Endothelial cell of umbilical vein (primary cell): ENCODE measurements around the gene MFRP. TPM values are rescaled to one million over a fixed set of nuclear protein-coding genes. Genes with fewer than 3 reads are reported as not detected.

Source experiments
- BruUV-seq: library from RNA; stranded (reverse); fragments of 400-500 nt; replicated peaks from 2 replicates; lab custom pipeline; 2021; lab: Mats Ljungman, UMichigan
- CTCF ChIA-PET: fragments of 300-600, 350-600 bp; sonication (Branson Sonifier 250); formaldehyde crosslinking; loops from one replicate; lab custom pipeline; 2021; ENCODE audit warnings: antibody characterized with exemption, inconsistent platforms; lab: Charles Lee
- POLR2A ChIA-PET: fragments of 300-600, 350-600 bp; sonication (Branson Sonifier 250); formaldehyde crosslinking; loops from one replicate; lab custom pipeline; 2021; ENCODE audit warnings: antibody characterized with exemption, inconsistent platforms; lab: Charles Lee
- DNase-seq: peaks from one replicate; pipeline ENCODE4 v3.0.0-alpha.2; 2011; ENCODE audit warnings: low read depth, low spot score
- FAIRE-seq: peaks from 2 replicates; lab custom pipeline; 2011; peaks lifted over from hg19 to GRCh38; lab: Jason Lieb, UNC
- H2AFZ ChIP-seq: 2 replicates; pipeline ENCODE4 v1.6.0; 2012; ENCODE audit warnings: low read depth, low read length, control low read depth, inconsistent platforms
- H3K27ac ChIP-seq: 2 replicates; pipeline ENCODE4 v1.5.1; 2011; ENCODE audit warnings: low read depth, mild to moderate bottlenecking, control low read depth, low read length, moderate library complexity; ENCODE audit not compliant: insufficient read depth
- H3K27me3 ChIP-seq, 2 experiments: 2 replicates each; pipeline versions ENCODE4 v1.6.0 to v1.6.1; 2011; ENCODE audit warnings: low read length in 2 of 2, mixed read lengths in 1 of 2; ENCODE audit not compliant: control insufficient read depth in 2 of 2, insufficient read depth in 2 of 2
- H3K36me3 ChIP-seq, 2 experiments: 2 replicates in 1 of 2; 3 replicates in 1 of 2; pipeline ENCODE4 v1.5.1; 2011; ENCODE audit warnings: low read length in 2 of 2, mild to moderate bottlenecking in 1 of 2, moderate library complexity in 1 of 2; ENCODE audit not compliant: control insufficient read depth in 2 of 2, insufficient read depth in 2 of 2; ENCODE audit errors: extremely low read depth in 1 of 2
- H3K4me1 ChIP-seq: 3 replicates; pipeline ENCODE4 v1.5.1; 2011; ENCODE audit warnings: mild to moderate bottlenecking, low read length; ENCODE audit not compliant: control insufficient read depth, insufficient read depth; ENCODE audit errors: extremely low read depth
- H3K4me2 ChIP-seq: 2 replicates; pipeline ENCODE4 v1.6.1; 2011; ENCODE audit warnings: low read length, control low read depth, mixed read lengths; ENCODE audit not compliant: insufficient read depth
- H3K4me3 ChIP-seq, 3 experiments: fragments of 200-600 bp in 1 of 3; sonication (generic), shearing (Covaris generic) in 1 of 3; replicated peaks in 1 of 3; 2 replicates each; pipeline ENCODE4 v1.5.1; 2011 to 2016; ENCODE audit warnings: control low read depth in 3 of 3, low read length in 3 of 3, mild to moderate bottlenecking in 2 of 3, inconsistent platforms in 1 of 3, low read depth in 1 of 3, moderate library complexity in 1 of 3; ENCODE audit not compliant: insufficient read depth in 1 of 3
- H3K79me2 ChIP-seq: 2 replicates; pipeline ENCODE4 v1.6.0; 2012; ENCODE audit warnings: low read length, inconsistent platforms; ENCODE audit not compliant: control insufficient read depth, insufficient read depth
- H3K9ac ChIP-seq: replicated peaks from 2 replicates; pipeline ENCODE3; 2011; ENCODE audit warnings: low read length, control low read depth; ENCODE audit not compliant: insufficient read depth; ENCODE audit errors: extremely low read depth
- H3K9me1 ChIP-seq: replicated peaks from 3 replicates; pipeline ENCODE4 v1.6.0; 2011; ENCODE audit warnings: mild to moderate bottlenecking, low read length; ENCODE audit not compliant: control insufficient read depth, insufficient read depth; ENCODE audit errors: extremely low read depth
- H3K9me3 ChIP-seq: replicated peaks from 2 replicates; pipeline ENCODE4 v1.5.1; 2012; ENCODE audit warnings: low read length, inconsistent platforms; ENCODE audit not compliant: control insufficient read depth, insufficient read depth
- H4K20me1 ChIP-seq: replicated peaks from 2 replicates; pipeline ENCODE3; 2011; ENCODE audit warnings: mild to moderate bottlenecking, low read length; ENCODE audit not compliant: control insufficient read depth, insufficient read depth; ENCODE audit errors: extremely low read depth
- CTCF ChIP-seq, 2 donors: IDR thresholded peaks; 1 replicate in 1 of 2; 2 replicates in 1 of 2; pipeline ENCODE4 v1.5.1; 2011; ENCODE audit warnings: low read length in 2 of 2, mild to moderate bottlenecking in 2 of 2, moderate library complexity in 2 of 2, control low read depth in 1 of 2, inconsistent platforms in 1 of 2, low read depth in 1 of 2; ENCODE audit not compliant: insufficient read depth in 1 of 2; ENCODE audit errors: extremely low read depth in 1 of 2
- EZH2 ChIP-seq: IDR thresholded peaks from 2 replicates; pipeline ENCODE4 v1.6.1; 2012; ENCODE audit warnings: borderline replicate concordance, low read depth, mild to moderate bottlenecking, moderate library complexity, low read length, inconsistent platforms; ENCODE audit not compliant: severe bottlenecking
- FOS ChIP-seq: IDR thresholded peaks from 2 replicates; pipeline ENCODE4 v1.6.1; 2011; ENCODE audit warnings: mild to moderate bottlenecking, low read length, moderate library complexity, borderline replicate concordance; ENCODE audit not compliant: insufficient read depth
- GATA2 ChIP-seq: IDR thresholded peaks from 2 replicates; pipeline ENCODE4 v1.7.0; 2011; ENCODE audit warnings: low read depth, mild to moderate bottlenecking, moderate library complexity, mixed read lengths, low read length; ENCODE audit not compliant: insufficient read length, insufficient read depth
- JUN ChIP-seq: IDR thresholded peaks from 2 replicates; pipeline ENCODE4 v1.6.1; 2011; ENCODE audit warnings: borderline replicate concordance, low read depth; ENCODE audit not compliant: insufficient read length, insufficient read depth
- MAX ChIP-seq: IDR thresholded peaks from 2 replicates; pipeline ENCODE4 v1.6.1; 2011; ENCODE audit not compliant: insufficient read depth, insufficient read length
- MYC ChIP-seq: IDR thresholded peaks from one replicate; pipeline ENCODE4 v1.6.1; 2011; ENCODE audit warnings: mild to moderate bottlenecking, low read depth, low read length
- POLR2A ChIP-seq: IDR thresholded peaks from 2 replicates; pipeline ENCODE4 v1.6.1; 2012; ENCODE audit warnings: low read depth, mild to moderate bottlenecking, control low read depth, low read length
- POLR2AphosphoS5 ChIP-seq: IDR thresholded peaks from 2 replicates; pipeline ENCODE4 v1.6.1; 2012; ENCODE audit warnings: low read depth, mild to moderate bottlenecking, control low read depth, low read length, moderate library complexity; ENCODE audit not compliant: insufficient read depth
- dilution Hi-C: fragments of 300-500 bp; cut with MboI; formaldehyde crosslinking; loops from one replicate; pipeline ENCODE4 v1.15.0; 2019; ENCODE audit warnings: low sequenced_read_pairs; ENCODE audit not compliant: extremely low pct_ligation_motif_present
- intact Hi-C: fragments of 100-400 bp; cut with micrococcal nuclease; formaldehyde crosslinking; loops from one replicate; pipeline ENCODE4 v1.10.0; 2022
- polyA plus RNA-seq, 4 experiments: library from polyadenylated mRNA; depleted of rRNA in 3 of 4; stranded (reverse) in 3 of 4; unstranded in 1 of 4; fragments of >200 nt; gene quantifications; 2 replicates each; pipeline versions ENCODE4 v1.2.1 to v1.2.3, GENCODE V29; 2011 to 2012; ENCODE audit warnings: missing spikeins in 1 of 4
- total RNA-seq: library from RNA; stranded (reverse); gene quantifications from 2 replicates; pipeline ENCODE4 v1.2.3, GENCODE V29; 2021

Gene MFRP
- total and polyA plus RNA-seq, 2 donors (not counting 3 experiments of a cell fraction or from before 2014, with no cell fraction given) = 0.08 TPM; not detected in 1

- DNase-seq = no peak
- intact Hi-C loops = no loop called here
- POLR2A ChIA-PET = interaction anchor here (0.6 to 1.0 kb wide), 2 partner anchors 20 to 960 kb away, joined by 3 to 4 read pairs; partner anchors contain the start of gene C1QTNF5
- FAIRE-seq = no peak
- TF ChIP-seq MAX (no peak), JUN (no peak), POLR2AphosphoS5 (no peak), EZH2 (no peak), GATA2 (no peak), FOS (no peak), CTCF (IDR thresholded peaks at IDR 0.05; ENCODE audit: extremely low read depth in 1 of 2, insufficient read depth in 1 of 2, low read depth in 1 of 2, low read length in 2 of 2) (no peak), POLR2A (no peak), MYC (no peak)
- no TSS peak for BruUV-seq
- Histone ChIP-seq H3K9me1 (no peaks in the 10 kb centered on the region), H3K9ac (no peak overlapping the region), H4K20me1 (no peaks in the 10 kb centered on the region), H3K4me2 (no peak overlapping the region), H3K27ac (no peak overlapping the region), H3K36me3 (no peaks in the 10 kb centered on the region), H3K4me1 (no peaks in the 10 kb centered on the region), H3K79me2 (no peaks in the 10 kb centered on the region), H3K27me3 (peaks cover 12 to 16% of the 10 kb centered on the region in 2 experiments), H2AFZ (no peak overlapping the region), H3K4me3 (no peak overlapping the region), H3K9me3 (no peaks in the 10 kb centered on the region)
- dilution Hi-C loops = no loop called here
- CTCF ChIA-PET = interaction anchor here (0.6 to 2.8 kb wide), 10 partner anchors 10 to 807 kb away, joined by 3 to 21 read pairs (median 5); partner anchors contain the start of gene C1QTNF5
Measured at GRCh38 chr11:119361056-119361787, 14.7 kb upstream of the MFRP start.
